Peyer's patch (tissue), 4 donors: ENCODE measurements around the gene SEMA3G.

Experiments used
- CTCF ChIP-seq, 6 experiments: fragments of 450-650 bp in 4 of 6; fragments of 200-600 bp in 2 of 6; sonication (generic) in 1 of 6; IDR thresholded peaks; one replicate each; pipeline ENCODE4 v1.5.1; 2017 to 2019; ENCODE audit warnings: antibody characterized with exemption in 6 of 6, mild to moderate bottlenecking in 3 of 6, moderate library complexity in 1 of 6
- POLR2A ChIP-seq, 2 donors: fragments of 450-650 bp; IDR thresholded peaks; one replicate each; pipeline ENCODE4 v1.5.1; 2017; ENCODE audit warnings: antibody characterized with exemption in 2 of 2, mild to moderate bottlenecking in 2 of 2, moderate library complexity in 2 of 2

GRCh38 chr3:52406791-52407510, 38.0 kb downstream of the SEMA3G start:
- TF ChIP-seq CTCF (IDR thresholded peaks at IDR 0.05) (no peak), POLR2A (IDR thresholded peaks at IDR 0.05) (no peak)
